Measurements from ENCODE around the gene EPB41L2.

The EPB41L2 gene

GRCh38 chr6:131003488-131004386 is 59.3 kb downstream of the EPB41L2 start:
- no peak for TF ChIP-seq TAF1 (IDR thresholded peaks at IDR 0.05; ENCODE audit: borderline replicate concordance, insufficient read depth, low read length)
- TF ChIP-seq SIN3A (IDR thresholded peaks at IDR 0.05; ENCODE audit: borderline replicate concordance, insufficient read depth, low read length), result no peak

- TF ChIP-seq POLR2AphosphoS5 (IDR thresholded peaks at IDR 0.05; ENCODE audit: low read depth, low read length) (no peak), REST (IDR thresholded peaks at IDR 0.05; ENCODE audit: insufficient read depth in 1 of 2, low read depth in 2 of 2, low read length in 2 of 2) (no peak), FOXP2 (optimal IDR thresholded peaks at IDR 0.05; ENCODE audit: borderline replicate concordance, extremely low read depth, extremely low read length, insufficient read depth) (no peak), TAF1 (IDR thresholded peaks at IDR 0.05; ENCODE audit: borderline replicate concordance, insufficient read depth, low read length) (no peak), SIN3A (IDR thresholded peaks at IDR 0.05; ENCODE audit: borderline replicate concordance, insufficient read depth, low read length) (no peak)
Observed at GRCh38 chr6:131002661-131002980, 60.4 kb downstream of the EPB41L2 start.

- TF ChIP-seq REST (IDR thresholded peaks at IDR 0.05; ENCODE audit: insufficient read depth in 1 of 2, low read depth in 2 of 2, low read length in 2 of 2) (no peak), TAF1 (IDR thresholded peaks at IDR 0.05; ENCODE audit: borderline replicate concordance, insufficient read depth, low read length) (no peak), POLR2AphosphoS5 (IDR thresholded peaks at IDR 0.05; ENCODE audit: low read depth, low read length) (no peak), FOXP2 (optimal IDR thresholded peaks at IDR 0.05; ENCODE audit: borderline replicate concordance, extremely low read depth, extremely low read length, insufficient read depth) (no peak), SIN3A (IDR thresholded peaks at IDR 0.05; ENCODE audit: borderline replicate concordance, insufficient read depth, low read length) (no peak)
Observed at GRCh38 chr6:131001945-131002660, 60.9 kb downstream of the EPB41L2 start.

GRCh38 chr6:131001111-131001736 is 61.8 kb downstream of the EPB41L2 start:
- TF ChIP-seq SIN3A (IDR thresholded peaks at IDR 0.05; ENCODE audit: borderline replicate concordance, insufficient read depth, low read length), result no peak
- no peak for TF ChIP-seq POLR2AphosphoS5 (IDR thresholded peaks at IDR 0.05; ENCODE audit: low read depth, low read length)
- TF ChIP-seq FOXP2 (optimal IDR thresholded peaks at IDR 0.05; ENCODE audit: borderline replicate concordance, extremely low read depth, extremely low read length, insufficient read depth), result no peak
- TF ChIP-seq TAF1 (IDR thresholded peaks at IDR 0.05; ENCODE audit: borderline replicate concordance, insufficient read depth, low read length), result no peak
- TF ChIP-seq REST (IDR thresholded peaks at IDR 0.05; ENCODE audit: insufficient read depth in 1 of 2, low read depth in 2 of 2, low read length in 2 of 2), result no peak

GRCh38 chr6:131000544-131000943 is 62.5 kb downstream of the EPB41L2 start:
- TF ChIP-seq TAF1 (IDR thresholded peaks at IDR 0.05; ENCODE audit: borderline replicate concordance, insufficient read depth, low read length) (no peak), POLR2AphosphoS5 (IDR thresholded peaks at IDR 0.05; ENCODE audit: low read depth, low read length) (no peak), FOXP2 (optimal IDR thresholded peaks at IDR 0.05; ENCODE audit: borderline replicate concordance, extremely low read depth, extremely low read length, insufficient read depth) (no peak), SIN3A (IDR thresholded peaks at IDR 0.05; ENCODE audit: borderline replicate concordance, insufficient read depth, low read length) (no peak), REST (IDR thresholded peaks at IDR 0.05; ENCODE audit: insufficient read depth in 1 of 2, low read depth in 2 of 2, low read length in 2 of 2) (no peak)
